K562 (cell line): ENCODE data around the gene AJM1. TPM values are rescaled to one million over a fixed set of nuclear protein-coding genes. Genes with fewer than 3 reads are reported as not detected.

Experiments used
- CHD2 ChIP-seq: IDR thresholded peaks from 2 replicates; pipeline ENCODE4 v1.6.1; 2011; ENCODE audit warnings: low read depth, low read length
- CREBBP ChIP-seq: IDR thresholded peaks from one replicate; pipeline ENCODE4 v1.6.1; 2012; ENCODE audit warnings: low read depth, mild to moderate bottlenecking, control low read depth, inconsistent platforms, low read length
- DDX20 ChIP-seq: fragments of 450-650 bp; IDR thresholded peaks from 2 replicates; pipeline ENCODE4 v1.6.1; 2016; ENCODE audit warnings: missing genetic modification characterization, low read depth, mild to moderate bottlenecking, missing compliant biosample characterization, moderate library complexity
- HDAC6 ChIP-seq: IDR thresholded peaks from 2 replicates; pipeline ENCODE4 v1.6.1; 2012; ENCODE audit warnings: low read depth, mild to moderate bottlenecking, control low read depth, inconsistent platforms, low read length, moderate library complexity
- JUN ChIP-seq, 2 experiments: sonication (generic) in 1 of 2; formaldehyde crosslinking in 1 of 2; IDR thresholded peaks; 2 replicates each; pipeline versions ENCODE4 v1.6.1 to v1.8.0; 2012 to 2022; ENCODE audit warnings: borderline replicate concordance in 2 of 2, mild to moderate bottlenecking in 2 of 2, improper control_type of control experiment in 1 of 2, low read depth in 1 of 2, low read length in 1 of 2, missing genetic modification reagents in 1 of 2
- MAFK ChIP-seq: IDR thresholded peaks from 2 replicates; pipeline ENCODE4 v1.6.1; 2011; ENCODE audit warnings: low read length, improper control_type of control experiment
- MCM3 ChIP-seq: fragments of 450-650 bp; IDR thresholded peaks from 2 replicates; pipeline ENCODE4 v1.6.1; 2016
- MCM7 ChIP-seq, 2 experiments: fragments of 450-650 bp; IDR thresholded peaks; 2 replicates each; pipeline ENCODE4 v1.6.1; 2016 to 2018
- NEUROD1 ChIP-seq: fragments of 150-350 bp; IDR thresholded peaks from 2 replicates; pipeline ENCODE4 v1.6.1; 2014; ENCODE audit warnings: borderline replicate concordance, low read length, low read depth; ENCODE audit not compliant: partially characterized antibody
- NFRKB ChIP-seq: fragments of 450-650 bp; IDR thresholded peaks from 2 replicates; pipeline ENCODE4 v1.6.1; 2016; ENCODE audit warnings: low read depth
- PHB2 ChIP-seq: fragments of 450-650 bp; IDR thresholded peaks from 2 replicates; pipeline ENCODE4 v1.6.1; 2017; ENCODE audit warnings: low read depth
- PHF8 ChIP-seq: fragments of 200-600 bp; sonication (generic); IDR thresholded peaks from 2 replicates; pipeline ENCODE4 v1.6.1; 2012; ENCODE audit warnings: mixed run types, mild to moderate bottlenecking, inconsistent platforms, low read length, moderate library complexity, borderline replicate concordance
- POLR2H ChIP-seq: IDR thresholded peaks from 2 replicates; pipeline ENCODE4 v1.6.1; 2016; ENCODE audit warnings: missing genetic modification characterization, low read depth, mild to moderate bottlenecking, control low read depth, missing compliant biosample characterization, moderate library complexity
- RUNX1 ChIP-seq: sonication (generic); IDR thresholded peaks from 2 replicates; pipeline ENCODE4 v1.6.1; 2016; ENCODE audit warnings: antibody characterized with exemption, low read depth
- SETDB1 ChIP-seq: IDR thresholded peaks from one replicate; pipeline ENCODE4 v1.6.1; 2012; ENCODE audit warnings: low read length, control low read depth, inconsistent platforms
- TGIF2 ChIP-seq: sonication (generic); formaldehyde crosslinking; IDR thresholded peaks from 2 replicates; pipeline ENCODE4 v1.8.1; 2022; ENCODE audit warnings: mild to moderate bottlenecking, missing genetic modification reagents, moderate library complexity
- U2AF1 ChIP-seq: fragments of 200-400 bp; formaldehyde crosslinking; optimal IDR thresholded peaks from 2 replicates; pipeline ENCODE3; 2017; ENCODE audit warnings: mild to moderate bottlenecking, low read depth, low read length, moderate library complexity
- ZNF174 ChIP-seq: fragments of 250-450 bp; sonication (Bioruptor Pico); IDR thresholded peaks from 2 replicates; pipeline ENCODE4 v1.4.0; 2020; ENCODE audit warnings: mild to moderate bottlenecking
- polyA plus RNA-seq, 8 experiments: library from polyadenylated mRNA; depleted of rRNA in 4 of 8; stranded (reverse) in 5 of 8; unstranded in 3 of 8; fragments of >200 nt; fragmentation: Nextera tagmentation in 2 of 8; fragmentation: Illumina TruSeq in 1 of 8; extraction: Ambion mirVana in 2 of 8; extraction: Trizol in 1 of 8; gene quantifications; 2 replicates each; pipeline versions ENCODE4 v1.2.1 to v1.2.3, GENCODE V29; 2011 to 2014; ENCODE audit warnings: inconsistent platforms in 1 of 8, missing spikeins in 1 of 8
- total RNA-seq, 7 experiments: library from RNA; depleted of rRNA in 6 of 7; stranded (reverse); fragments of >200 nt in 6 of 7; fragmentation: Illumina TruSeq in 2 of 7; extraction: Trizol in 2 of 7; gene quantifications; 2 replicates each; pipeline versions ENCODE4 v1.2.1 to v1.2.3, GENCODE V29; 2011 to 2021; ENCODE audit warnings: low replicate concordance in 1 of 7
- TF ChIP-seq, protein P1 (sequence below): sonication (generic); formaldehyde crosslinking; IDR thresholded peaks from 2 replicates; pipeline ENCODE4 v1.8.0; 2022; ENCODE audit warnings: mild to moderate bottlenecking, missing genetic modification reagents
- TF ChIP-seq, protein P2 (sequence below), 2 experiments: fragments of 150-350 bp in 1 of 2; IDR thresholded peaks; 2 replicates each; pipeline ENCODE4 v1.6.1; 2012 to 2016; ENCODE audit warnings: low read depth in 2 of 2, low read length in 2 of 2, mild to moderate bottlenecking in 1 of 2, moderate library complexity in 1 of 2
- TF ChIP-seq, protein P3 (sequence below): sonication (generic); formaldehyde crosslinking; IDR thresholded peaks from 2 replicates; pipeline ENCODE4 v1.5.0; 2020; ENCODE audit warnings: missing genetic modification reagents

The AJM1 gene
- total and polyA plus RNA-seq, 9 of the 15 experiments (the other 6 are each of a cell fraction or from before 2014, with no cell fraction given): 0.01 to 3.7 (median 0.65) TPM; not detected in 1

GRCh38 chr9:136882109-136882946, 40.0 kb downstream of the AJM1 start (continued):
- no peak for TF ChIP-seq NFRKB
- peak; percentile 95 for TF ChIP-seq JUN (IDR thresholded peaks at IDR 0.05; ENCODE audit: borderline replicate concordance, low read depth, low read length)
- TF ChIP-seq JUN (CRISPR knock-in tag; IDR thresholded peaks at IDR 0.05; ENCODE audit: borderline replicate concordance): peak; percentile 44; the same call in 1 of the 2 replicates
- TF ChIP-seq, protein P1, sequence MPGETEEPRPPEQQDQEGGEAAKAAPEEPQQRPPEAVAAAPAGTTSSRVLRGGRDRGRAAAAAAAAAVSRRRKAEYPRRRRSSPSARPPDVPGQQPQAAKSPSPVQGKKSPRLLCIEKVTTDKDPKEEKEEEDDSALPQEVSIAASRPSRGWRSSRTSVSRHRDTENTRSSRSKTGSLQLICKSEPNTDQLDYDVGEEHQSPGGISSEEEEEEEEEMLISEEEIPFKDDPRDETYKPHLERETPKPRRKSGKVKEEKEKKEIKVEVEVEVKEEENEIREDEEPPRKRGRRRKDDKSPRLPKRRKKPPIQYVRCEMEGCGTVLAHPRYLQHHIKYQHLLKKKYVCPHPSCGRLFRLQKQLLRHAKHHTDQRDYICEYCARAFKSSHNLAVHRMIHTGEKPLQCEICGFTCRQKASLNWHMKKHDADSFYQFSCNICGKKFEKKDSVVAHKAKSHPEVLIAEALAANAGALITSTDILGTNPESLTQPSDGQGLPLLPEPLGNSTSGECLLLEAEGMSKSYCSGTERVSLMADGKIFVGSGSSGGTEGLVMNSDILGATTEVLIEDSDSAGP: 0 out of 2 replicates have a peak, but pooled peaks have one; percentile 10
- no peak; the same call in 1 of the 2 replicates for TF ChIP-seq PHF8
- TF ChIP-seq TGIF2: no peak
- TF ChIP-seq ZNF174 (CRISPR knock-in tag): no peak
- TF ChIP-seq HDAC6: no peak
- TF ChIP-seq, protein P2, sequence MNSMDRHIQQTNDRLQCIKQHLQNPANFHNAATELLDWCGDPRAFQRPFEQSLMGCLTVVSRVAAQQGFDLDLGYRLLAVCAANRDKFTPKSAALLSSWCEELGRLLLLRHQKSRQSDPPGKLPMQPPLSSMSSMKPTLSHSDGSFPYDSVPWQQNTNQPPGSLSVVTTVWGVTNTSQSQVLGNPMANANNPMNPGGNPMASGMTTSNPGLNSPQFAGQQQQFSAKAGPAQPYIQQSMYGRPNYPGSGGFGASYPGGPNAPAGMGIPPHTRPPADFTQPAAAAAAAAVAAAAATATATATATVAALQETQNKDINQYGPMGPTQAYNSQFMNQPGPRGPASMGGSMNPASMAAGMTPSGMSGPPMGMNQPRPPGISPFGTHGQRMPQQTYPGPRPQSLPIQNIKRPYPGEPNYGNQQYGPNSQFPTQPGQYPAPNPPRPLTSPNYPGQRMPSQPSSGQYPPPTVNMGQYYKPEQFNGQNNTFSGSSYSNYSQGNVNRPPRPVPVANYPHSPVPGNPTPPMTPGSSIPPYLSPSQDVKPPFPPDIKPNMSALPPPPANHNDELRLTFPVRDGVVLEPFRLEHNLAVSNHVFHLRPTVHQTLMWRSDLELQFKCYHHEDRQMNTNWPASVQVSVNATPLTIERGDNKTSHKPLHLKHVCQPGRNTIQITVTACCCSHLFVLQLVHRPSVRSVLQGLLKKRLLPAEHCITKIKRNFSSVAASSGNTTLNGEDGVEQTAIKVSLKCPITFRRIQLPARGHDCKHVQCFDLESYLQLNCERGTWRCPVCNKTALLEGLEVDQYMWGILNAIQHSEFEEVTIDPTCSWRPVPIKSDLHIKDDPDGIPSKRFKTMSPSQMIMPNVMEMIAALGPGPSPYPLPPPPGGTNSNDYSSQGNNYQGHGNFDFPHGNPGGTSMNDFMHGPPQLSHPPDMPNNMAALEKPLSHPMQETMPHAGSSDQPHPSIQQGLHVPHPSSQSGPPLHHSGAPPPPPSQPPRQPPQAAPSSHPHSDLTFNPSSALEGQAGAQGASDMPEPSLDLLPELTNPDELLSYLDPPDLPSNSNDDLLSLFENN (IDR thresholded peaks at IDR 0.05; ENCODE audit: low read depth in 2 of 2, low read length in 2 of 2): peak in 1 of 2 experiments; percentile 62; a peak in 2 of 4 replicates
- no peak for TF ChIP-seq MCM3
- TF ChIP-seq MCM7 (IDR thresholded peaks at IDR 0.05): no peak
- TF ChIP-seq PHB2: no peak
- no peak for TF ChIP-seq SETDB1
- TF ChIP-seq DDX20 (tag): no peak
- no peak for TF ChIP-seq U2AF1
- peak; percentile 26 for TF ChIP-seq NEUROD1
- TF ChIP-seq CREBBP: no peak
- no peak for TF ChIP-seq POLR2H (tag)
- no peak for TF ChIP-seq MAFK
- TF ChIP-seq, protein P3, sequence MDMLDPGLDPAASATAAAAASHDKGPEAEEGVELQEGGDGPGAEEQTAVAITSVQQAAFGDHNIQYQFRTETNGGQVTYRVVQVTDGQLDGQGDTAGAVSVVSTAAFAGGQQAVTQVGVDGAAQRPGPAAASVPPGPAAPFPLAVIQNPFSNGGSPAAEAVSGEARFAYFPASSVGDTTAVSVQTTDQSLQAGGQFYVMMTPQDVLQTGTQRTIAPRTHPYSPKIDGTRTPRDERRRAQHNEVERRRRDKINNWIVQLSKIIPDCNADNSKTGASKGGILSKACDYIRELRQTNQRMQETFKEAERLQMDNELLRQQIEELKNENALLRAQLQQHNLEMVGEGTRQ (CRISPR knock-in tag): no peak
- TF ChIP-seq CHD2: no peak
- TF ChIP-seq RUNX1: no peak
